ENCODE data around the gene THAP4. TPM values are rescaled to one million over a fixed set of nuclear protein-coding genes. Genes with fewer than 3 reads are reported as not detected.
A peak's percentile ranks its signal among the peaks of the same experiment; 100 is the strongest.

Gene THAP4
- polyA plus RNA-seq, 1 of the 3 experiments (the other 2 are of a cell fraction), result 64.7 TPM

- Histone ChIP-seq H3K9me3 (no peaks in the 10 kb centered on the region), H3K4me3 (ENCODE audit: low read depth in 2 of 2, low read length in 1 of 2) (no peak overlapping the region), H3K4me1 (ENCODE audit: control insufficient read depth in 1 of 2, insufficient read depth in 2 of 2, low read depth in 1 of 2, low read length in 1 of 2) (peaks cover 3 to 22% of the 10 kb centered on the region in 2 experiments), H3K36me3 (replicated peaks in 1 of 2; ENCODE audit: control insufficient read depth in 1 of 2, insufficient read depth in 2 of 2, low read length in 1 of 2) (peaks cover 8% of the 10 kb centered on the region in 2 experiments), H3K9ac (no peak overlapping the region), H2AFZ (ENCODE audit: low read depth) (no peak overlapping the region), H3K27me3 (ENCODE audit: insufficient read depth) (no peaks in the 10 kb centered on the region), H4K20me1 (ENCODE audit: insufficient read depth) (peaks cover 65% of the 10 kb centered on the region), H3F3A (replicated peaks; ENCODE audit: insufficient read depth) (peaks cover 8% of the 10 kb centered on the region), H3K9me2 (no peaks in the 10 kb centered on the region), H3K27ac (ENCODE audit: low read depth in 2 of 2, low read length in 1 of 2) (no peak overlapping the region), H3K79me2 (ENCODE audit: insufficient read depth) (peaks cover 90% of the 10 kb centered on the region), H3K4me2 (peak overlapping the region; percentile 90; the same call in 1 of the 2 replicates)
- CTCF ChIA-PET, result no interaction called here
- TF ChIP-seq GATA2 (CRISPR knock-in tag; IDR thresholded peaks at IDR 0.05) (no peak), FOSL2 (IDR thresholded peaks at IDR 0.05; ENCODE audit: borderline replicate concordance, low read depth) (no peak), GABPA (IDR thresholded peaks at IDR 0.05; ENCODE audit: low read depth) (no peak), MXI1 (IDR thresholded peaks at IDR 0.05; ENCODE audit: low read depth, low read length) (no peak)
- 79% methylated on average over 3 of the region's 7 CpGs for WGBS (ENCODE audit: low lambda C conversion rate)
- DNase-seq, result no peak
- POLR2A ChIA-PET, result interaction anchor here (0.7 kb wide), 1 partner anchor 95 kb away, joined by 3 read pairs; the partner anchor contains the start of gene D2HGDH
Measured at GRCh38 chr2:241639385-241639784, 2.4 kb upstream of the THAP4 start.

GRCh38 chr2:241638940-241639339 is 2.0 kb upstream of the THAP4 start:
- 86% methylated on average over 7 of the region's 14 CpGs for WGBS (ENCODE audit: low lambda C conversion rate)
- Histone ChIP-seq H3K4me2 (peak overlapping the region; percentile 90), H3K9ac (no peak overlapping the region; the same call in 1 of the 2 replicates), H3K36me3 (replicated peaks in 1 of 2; ENCODE audit: control insufficient read depth in 1 of 2, insufficient read depth in 2 of 2, low read length in 1 of 2) (peaks cover 8 to 11% of the 10 kb centered on the region in 2 experiments), H3K4me1 (ENCODE audit: control insufficient read depth in 1 of 2, insufficient read depth in 2 of 2, low read depth in 1 of 2, low read length in 1 of 2) (peaks cover 3 to 22% of the 10 kb centered on the region in 2 experiments), H2AFZ (ENCODE audit: low read depth) (no peak overlapping the region), H4K20me1 (ENCODE audit: insufficient read depth) (peaks cover 65% of the 10 kb centered on the region), H3K9me3 (no peaks in the 10 kb centered on the region), H3K4me3 (ENCODE audit: low read depth in 2 of 2, low read length in 1 of 2) (peak overlapping the region; percentile 90 to 92), H3K9me2 (no peaks in the 10 kb centered on the region), H3K27me3 (ENCODE audit: insufficient read depth) (no peaks in the 10 kb centered on the region), H3F3A (replicated peaks; ENCODE audit: insufficient read depth) (peaks cover 8% of the 10 kb centered on the region), H3K27ac (ENCODE audit: low read depth in 2 of 2, low read length in 1 of 2) (no peak overlapping the region), H3K79me2 (ENCODE audit: insufficient read depth) (peaks cover 90% of the 10 kb centered on the region)
- ChIA-PET CTCF (interaction anchor here (1.7 kb wide), 2 partner anchors 20 to 26 kb away, joined by 7 to 9 read pairs; no protein-coding TSS in a partner anchor), POLR2A (interaction anchor here (0.7 to 2.1 kb wide), 2 partner anchors 95 to 135 kb away, joined by 3 to 4 read pairs; partner anchors contain the start of gene D2HGDH)
- no peak for TF ChIP-seq EP300 (IDR thresholded peaks at IDR 0.05; ENCODE audit: borderline replicate concordance in 1 of 2, low read depth in 1 of 2, low read length in 1 of 2)
- no peak for TF ChIP-seq EZH2phosphoT487 (IDR thresholded peaks at IDR 0.05; ENCODE audit: borderline replicate concordance, low read depth)
- TF ChIP-seq FOXM1 (IDR thresholded peaks at IDR 0.05; ENCODE audit: low read depth), result no peak
- TF ChIP-seq YY1 (IDR thresholded peaks at IDR 0.05; ENCODE audit: low read depth), result no peak
- no peak for TF ChIP-seq CTCF (IDR thresholded peaks at IDR 0.05)
- no peak for TF ChIP-seq SMC3 (IDR thresholded peaks at IDR 0.05; ENCODE audit: low read depth, low read length)
- TF ChIP-seq RXRA (IDR thresholded peaks at IDR 0.05; ENCODE audit: borderline replicate concordance, low read depth), result no peak
- DNase-seq, result no peak
